Lower lobe of right lung (tissue), 2 donors: Measurements from ENCODE around the gene MYL10. TPM values are rescaled to one million over a fixed set of nuclear protein-coding genes. Genes with fewer than 3 reads are reported as not detected.

Experiments
- ATAC-seq, 2 donors: fragments of 200-7000 bp; cut with Tn5 transposase; one replicate each; pipeline ENCODE4 v1.9.1; 2020 to 2022; ENCODE audit warnings: mild to moderate bottlenecking in 2 of 2, moderate library complexity in 2 of 2
- DNase-seq: peaks from one replicate; pipeline ENCODE4 v3.0.0-alpha.2; 2020
- H3K27ac ChIP-seq: fragments of 200-600 bp; one replicate; pipeline ENCODE4 v1.8.0; 2022
- H3K27me3 ChIP-seq: fragments of 200-600 bp; one replicate; pipeline ENCODE4 v1.8.0; 2022; ENCODE audit warnings: low read depth
- H3K36me3 ChIP-seq: fragments of 200-600 bp; one replicate; pipeline ENCODE4 v1.8.0; 2022; ENCODE audit warnings: mild to moderate bottlenecking
- H3K4me1 ChIP-seq: fragments of 200-600 bp; one replicate; pipeline ENCODE4 v1.8.0; 2022
- H3K4me3 ChIP-seq: fragments of 200-600 bp; one replicate; pipeline ENCODE4 v1.8.0; 2022; ENCODE audit warnings: mild to moderate bottlenecking
- H3K9me3 ChIP-seq: fragments of 200-600 bp; one replicate; pipeline ENCODE4 v1.8.0; 2022
- CTCF ChIP-seq: fragments of 200-600 bp; IDR thresholded peaks from one replicate; pipeline ENCODE4 v1.8.0; 2022; ENCODE audit warnings: antibody characterized with exemption, mild to moderate bottlenecking
- intact Hi-C: fragments of 100-400 bp; cut with DNase I; formaldehyde crosslinking; loops from one replicate; pipeline ENCODE4 v1.11.0; 2022
- total RNA-seq: library from RNA; stranded (reverse); fragmentation: NEBNext Ultra II Directional; extraction: Animal tissue kit (Norgen Biotek cat#: 25700); gene quantifications from one replicate; pipeline ENCODE4 v1.2.1, GENCODE V29; 2021
- donor health status: DM: no; HTN: yes; CAD: no; lungs with severe emphysema.

Gene MYL10
- total RNA-seq, 1 donor from 2014 or later: not detected

GRCh38 chr7:101590663-101591435, 38.2 kb downstream of the MYL10 start:
- intact Hi-C loops: no loop called here
- DNase-seq: no peak
- H3K4me1 ChIP-seq: no peaks in the 10 kb centered on the region

GRCh38 chr7:101589976-101590662, 39.0 kb downstream of the MYL10 start:
- Histone ChIP-seq H3K4me1 (no peaks in the 10 kb centered on the region), H3K36me3 (no peaks in the 10 kb centered on the region), H3K9me3 (no peaks in the 10 kb centered on the region), H3K4me3 (no peak overlapping the region), H3K27ac (no peak overlapping the region), H3K27me3 (no peaks in the 10 kb centered on the region)
- DNase-seq: no peak
- intact Hi-C loops: no loop called here
- ATAC-seq: no peak
- no peak for TF ChIP-seq CTCF

More at GRCh38 chr7:101590663-101591435, 38.2 kb downstream of the MYL10 start:
- Histone ChIP-seq H3K27ac (no peak overlapping the region), H3K4me3 (no peak overlapping the region), H3K36me3 (no peaks in the 10 kb centered on the region), H3K9me3 (no peaks in the 10 kb centered on the region), H3K27me3 (no peaks in the 10 kb centered on the region)
- no peak for TF ChIP-seq CTCF
- no peak for ATAC-seq

- intact Hi-C loops: no loop called here
- DNase-seq: no peak
- no peak for TF ChIP-seq CTCF
These were observed 40.0 kb downstream of the MYL10 start for GRCh38 chr7:101589052-101589451.

GRCh38 chr7:101588131-101588935, 40.8 kb downstream of the MYL10 start:
- Histone ChIP-seq H3K27ac (no peak overlapping the region), H3K27me3 (no peaks in the 10 kb centered on the region), H3K9me3 (no peaks in the 10 kb centered on the region), H3K36me3 (no peaks in the 10 kb centered on the region), H3K4me1 (no peaks in the 10 kb centered on the region), H3K4me3 (no peak overlapping the region)
- ATAC-seq: no peak
- no peak for TF ChIP-seq CTCF
- DNase-seq: no peak
- intact Hi-C loops: no loop called here

More at GRCh38 chr7:101589052-101589451, 40.0 kb downstream of the MYL10 start:
- Histone ChIP-seq H3K4me1 (no peaks in the 10 kb centered on the region), H3K27me3 (no peaks in the 10 kb centered on the region), H3K27ac (no peak overlapping the region), H3K36me3 (no peaks in the 10 kb centered on the region), H3K9me3 (no peaks in the 10 kb centered on the region), H3K4me3 (no peak overlapping the region)
- ATAC-seq: no peak

- intact Hi-C loops: no loop called here
- Histone ChIP-seq H3K36me3 (no peaks in the 10 kb centered on the region), H3K27ac (no peak overlapping the region), H3K4me1 (no peaks in the 10 kb centered on the region), H3K27me3 (no peaks in the 10 kb centered on the region), H3K4me3 (no peak overlapping the region), H3K9me3 (no peaks in the 10 kb centered on the region)
- ATAC-seq: no peak
- no peak for TF ChIP-seq CTCF
- no peak for DNase-seq
These were observed 42.0 kb downstream of the MYL10 start for GRCh38 chr7:101586906-101587677.
